Transverse colon (tissue), 4 donors: ENCODE data around the gene CDH11. TPM values are rescaled to one million over a fixed set of nuclear protein-coding genes. Genes with fewer than 3 reads are reported as not detected.

Experiments used
- DNase-seq: peaks from one replicate; pipeline ENCODE4 v3.0.0-alpha.2; 2019
- H3K27ac ChIP-seq, 4 donors: fragments of 200-600 bp; sonication (generic); 2 replicates each; pipeline ENCODE4 v1.5.1; 2016 to 2018; ENCODE audit warnings: inconsistent platforms in 4 of 4
- H3K27me3 ChIP-seq: fragments of 200-600 bp; sonication (generic); 2 replicates; pipeline ENCODE4 v1.5.1; 2017; ENCODE audit warnings: inconsistent platforms
- H3K36me3 ChIP-seq, 4 donors: fragments of 200-600 bp; sonication (generic); 2 replicates each; pipeline ENCODE4 v1.5.1; 2017 to 2019; ENCODE audit warnings: inconsistent platforms in 4 of 4
- H3K4me1 ChIP-seq, 4 donors: fragments of 200-600 bp; sonication (generic); 2 replicates each; pipeline ENCODE4 v1.5.1; 2017 to 2020; ENCODE audit warnings: inconsistent platforms in 4 of 4
- H3K4me3 ChIP-seq, 4 donors: fragments of 200-600 bp; sonication (generic); 1 replicate in 1 of 4; 2 replicates in 3 of 4; pipeline versions ENCODE4 v1.5.1 to v1.6.1; 2017 to 2019; ENCODE audit warnings: inconsistent platforms in 4 of 4
- H3K9me3 ChIP-seq, 2 donors: fragments of 200-600 bp; sonication (generic); 2 replicates each; pipeline ENCODE4 v1.5.1; 2017 to 2019; ENCODE audit warnings: inconsistent platforms in 2 of 2
- CTCF ChIP-seq, 5 experiments: fragments of 200-600 bp in 3 of 5; fragments of 450-650 bp in 2 of 5; sonication (generic) in 3 of 5; IDR thresholded peaks; 1 replicate in 2 of 5; 2 replicates in 3 of 5; pipeline ENCODE4 v1.5.1; 2016 to 2017; ENCODE audit warnings: antibody characterized with exemption in 5 of 5, inconsistent platforms in 3 of 5, mild to moderate bottlenecking in 2 of 5, moderate library complexity in 1 of 5
- EP300 ChIP-seq: sonication (generic); formaldehyde crosslinking; IDR thresholded peaks from one replicate; pipeline ENCODE4 v1.6.1; 2017; ENCODE audit warnings: antibody characterized with exemption, low read depth
- POLR2A ChIP-seq: fragments of 450-650 bp; IDR thresholded peaks from one replicate; pipeline ENCODE4 v1.6.1; 2016; ENCODE audit warnings: antibody characterized with exemption, mild to moderate bottlenecking, moderate library complexity
- POLR2AphosphoS5 ChIP-seq, 3 donors: sonication (generic); formaldehyde crosslinking; IDR thresholded peaks; one replicate each; pipeline ENCODE4 v1.6.1; 2016; ENCODE audit warnings: antibody characterized with exemption in 3 of 3
- WGBS, 2 donors: methylation state at CpG; one replicate each; pipeline ENCODE4 v1.1.5; 2018; ENCODE audit warnings: low coverage in 1 of 2; 5-methylcytosine and 5-hydroxymethylcytosine counted together
- in situ Hi-C, 4 donors: fragments of 200-750 bp; cut with MboI; loops; one replicate each; pipeline versions ENCODE4 v1.15.0 to v1.15.1; 2017; ENCODE audit warnings: low sequenced_read_pairs in 3 of 4, low pct_ligation_motif_present in 1 of 4, low pct_unique_long_range_greater_than_20kb in 1 of 4
- intact Hi-C: fragments of 100-400 bp; cut with DNase I; formaldehyde crosslinking; loops from one replicate; pipeline ENCODE4 v1.15.1; 2023; ENCODE audit warnings: low total_unique reads
- total RNA-seq, 4 donors: library from RNA; depleted of rRNA; stranded (reverse); fragments of >200 nt; gene quantifications; one replicate each; pipeline ENCODE4 v1.1.0, GENCODE V29; 2016

Gene CDH11
- total RNA-seq, 4 donors from 2014 or later = 8.2 to 141 (median 9.2) TPM

GRCh38 chr16:64950262-64950661 is 171.6 kb downstream of the CDH11 start:
- 76% methylated on average over 7 of the region's 7 CpGs; no CpG with 5 or more reads in 1 of the 2 donors for WGBS, 2 donors
- TF ChIP-seq CTCF (IDR thresholded peaks at IDR 0.05) (no peak), POLR2AphosphoS5 (IDR thresholded peaks at IDR 0.05) (no peak), EP300 (no peak), POLR2A (no peak)
- no peaks in the 10 kb centered on the region for H3K4me1 ChIP-seq
- H3K36me3 ChIP-seq = no peaks in the 10 kb centered on the region
- H3K27ac ChIP-seq = no peak overlapping the region
- H3K27me3 ChIP-seq = no peaks in the 10 kb centered on the region
- in situ Hi-C loops = no loop called here
- intact Hi-C loops = no loop called here
- no peak for DNase-seq
- H3K9me3 ChIP-seq = no peaks in the 10 kb centered on the region
- H3K4me3 ChIP-seq = no peak overlapping the region

- no peak overlapping the region for H3K4me3 ChIP-seq
- no peak overlapping the region for H3K27ac ChIP-seq
- H3K36me3 ChIP-seq = no peaks in the 10 kb centered on the region
- DNase-seq = no peak
- TF ChIP-seq CTCF (IDR thresholded peaks at IDR 0.05) (no peak), EP300 (no peak), POLR2AphosphoS5 (IDR thresholded peaks at IDR 0.05) (no peak), POLR2A (no peak)
- H3K27me3 ChIP-seq = no peaks in the 10 kb centered on the region
- WGBS, 2 donors = 20 to 50% methylated on average over 1 of the region's 1 CpG
- no peaks in the 10 kb centered on the region for H3K9me3 ChIP-seq
- intact Hi-C loops (no loop called here), in situ Hi-C loops (no loop called here)
- no peaks in the 10 kb centered on the region for H3K4me1 ChIP-seq
Measured at GRCh38 chr16:64948056-64948455, 173.8 kb downstream of the CDH11 start.

GRCh38 chr16:64947651-64948050 is 174.2 kb downstream of the CDH11 start:
- in situ Hi-C loops (no loop called here), intact Hi-C loops (no loop called here)
- TF ChIP-seq POLR2A = no peak
- TF ChIP-seq EP300 = no peak
- TF ChIP-seq CTCF (IDR thresholded peaks at IDR 0.05) = no peak
- TF ChIP-seq POLR2AphosphoS5 (IDR thresholded peaks at IDR 0.05) = no peak
- Histone ChIP-seq H3K4me1 (no peaks in the 10 kb centered on the region), H3K27me3 (no peaks in the 10 kb centered on the region), H3K9me3 (no peaks in the 10 kb centered on the region), H3K36me3 (no peaks in the 10 kb centered on the region), H3K4me3 (no peak overlapping the region), H3K27ac (no peak overlapping the region)
- WGBS, 2 donors = 30 to 86% methylated on average over 2 to 12 of the region's 12 CpGs
- DNase-seq = no peak

GRCh38 chr16:64933885-64934284 is 188.0 kb downstream of the CDH11 start:
- no peaks in the 10 kb centered on the region for H3K36me3 ChIP-seq
- H3K4me3 ChIP-seq = no peak overlapping the region
- no peaks in the 10 kb centered on the region for H3K27me3 ChIP-seq
- H3K9me3 ChIP-seq = no peaks in the 10 kb centered on the region
- TF ChIP-seq CTCF (IDR thresholded peaks at IDR 0.05) (no peak), POLR2A (no peak), EP300 (no peak), POLR2AphosphoS5 (IDR thresholded peaks at IDR 0.05) (no peak)
- in situ Hi-C loops = no loop called here
- no peak overlapping the region for H3K27ac ChIP-seq
- intact Hi-C loops = no loop called here
- DNase-seq = no peak
- WGBS, 2 donors = 41 to 60% methylated on average over 2 of the region's 2 CpGs
- H3K4me1 ChIP-seq = no peaks in the 10 kb centered on the region
